GM13977 (cell line): ENCODE results near the gene PLD2.

Experiments
- DNase-seq: peaks from one replicate; pipeline ENCODE4 v3.0.0; 2012; ENCODE audit warnings: low spot score
- in situ Hi-C: fragments of 300-500 bp; cut with MboI; formaldehyde crosslinking; loops from one replicate; pipeline ENCODE4 v1.12.0; 2022; ENCODE audit warnings: low sequenced_read_pairs, low pct_unique_long_range_greater_than_20kb, mixed read lengths, inconsistent platforms; ENCODE audit not compliant: unreplicated experiment
- TF ChIP-seq, protein P1 (sequence below): IDR thresholded peaks from 2 replicates; pipeline ENCODE4 v1.5.1; 2012; ENCODE audit warnings: mild to moderate bottlenecking, control low read depth; ENCODE audit not compliant: insufficient read depth; ENCODE audit errors: extremely low read depth, missing control alignments

PLD2 gene

GRCh38 chr17:4806777-4807604, at the start of gene PLD2:
PLD2 (plus strand) TSS chr17:4807152; CDS start chr17:4807773, 621 bp downstream.
- in situ Hi-C loops: no loop called here
- DNase-seq: peak; percentile 100
- TF ChIP-seq, protein P1, sequence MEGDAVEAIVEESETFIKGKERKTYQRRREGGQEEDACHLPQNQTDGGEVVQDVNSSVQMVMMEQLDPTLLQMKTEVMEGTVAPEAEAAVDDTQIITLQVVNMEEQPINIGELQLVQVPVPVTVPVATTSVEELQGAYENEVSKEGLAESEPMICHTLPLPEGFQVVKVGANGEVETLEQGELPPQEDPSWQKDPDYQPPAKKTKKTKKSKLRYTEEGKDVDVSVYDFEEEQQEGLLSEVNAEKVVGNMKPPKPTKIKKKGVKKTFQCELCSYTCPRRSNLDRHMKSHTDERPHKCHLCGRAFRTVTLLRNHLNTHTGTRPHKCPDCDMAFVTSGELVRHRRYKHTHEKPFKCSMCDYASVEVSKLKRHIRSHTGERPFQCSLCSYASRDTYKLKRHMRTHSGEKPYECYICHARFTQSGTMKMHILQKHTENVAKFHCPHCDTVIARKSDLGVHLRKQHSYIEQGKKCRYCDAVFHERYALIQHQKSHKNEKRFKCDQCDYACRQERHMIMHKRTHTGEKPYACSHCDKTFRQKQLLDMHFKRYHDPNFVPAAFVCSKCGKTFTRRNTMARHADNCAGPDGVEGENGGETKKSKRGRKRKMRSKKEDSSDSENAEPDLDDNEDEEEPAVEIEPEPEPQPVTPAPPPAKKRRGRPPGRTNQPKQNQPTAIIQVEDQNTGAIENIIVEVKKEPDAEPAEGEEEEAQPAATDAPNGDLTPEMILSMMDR: no peak

- in situ Hi-C loops: no loop called here
- DNase-seq: no peak
- TF ChIP-seq, protein P1: no peak
Observed at GRCh38 chr17:4759776-4760236, 47.1 kb upstream of the PLD2 start.

GRCh38 chr17:4764595-4764994, 42.4 kb upstream of the PLD2 start:
- TF ChIP-seq, protein P1: no peak
- no peak for DNase-seq
- in situ Hi-C loops: no loop called here

- in situ Hi-C loops: no loop called here
- no peak for DNase-seq
- TF ChIP-seq, protein P1: no peak
Observed at GRCh38 chr17:4766201-4766600, 40.8 kb upstream of the PLD2 start.

DNA sequence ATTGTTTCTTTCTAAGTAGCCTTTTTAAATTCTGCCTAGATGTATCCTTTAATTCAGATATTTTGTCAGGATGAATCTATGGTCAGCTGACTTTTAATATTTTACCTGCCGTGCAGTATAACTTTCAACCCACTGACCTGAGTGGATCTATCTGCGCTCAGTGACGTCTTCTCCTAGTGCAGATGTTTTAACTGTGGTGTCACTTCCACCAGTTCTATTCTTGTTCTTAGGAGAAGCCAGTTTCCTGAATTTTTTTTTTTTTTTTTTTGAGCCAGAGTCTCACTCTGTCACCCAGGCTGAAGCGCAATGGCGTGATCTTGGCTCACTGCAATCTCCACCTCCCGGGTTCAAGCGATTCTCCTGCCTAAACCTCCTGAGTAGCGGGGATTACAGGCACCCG, 40.2 kb upstream of the PLD2 start:
- DNase-seq: no peak
- in situ Hi-C loops: no loop called here
- TF ChIP-seq, protein P1: no peak

GRCh38 chr17:4768298-4768697, 38.7 kb upstream of the PLD2 start:
- no peak for DNase-seq
- TF ChIP-seq, protein P1: no peak
- in situ Hi-C loops: no loop called here
